Left renal cortex interstitium (tissue), 4 donors: ENCODE data around the gene INHBA. TPM values are rescaled to one million over a fixed set of nuclear protein-coding genes. Genes with fewer than 3 reads are reported as not detected.

Experiments
- DNase-seq, 4 donors: peaks; one replicate each; pipeline ENCODE4 v3.0.0-alpha.2; 2013; ENCODE audit warnings: low read depth in 4 of 4, low spot score in 2 of 4, missing footprints in 1 of 4
- polyA plus RNA-seq, 4 donors: library from polyadenylated mRNA; unstranded; fragments of 120-200 nt; gene quantifications; one replicate each; pipeline ENCODE4 v1.2.1, GENCODE V29; 2013; ENCODE audit not compliant: insufficient read length in 4 of 4

The INHBA gene
- 1 to 10 TPM; 4.0 to 7.3 (median 6.4) TPM for polyA plus RNA-seq

- no peak for DNase-seq
These were observed at the start of gene INHBA for GRCh38 chr7:41702635-41703371. INHBA (minus strand) TSS chr7:41703090; CDS start chr7:41700374, 2,716 bp downstream.

DNA sequence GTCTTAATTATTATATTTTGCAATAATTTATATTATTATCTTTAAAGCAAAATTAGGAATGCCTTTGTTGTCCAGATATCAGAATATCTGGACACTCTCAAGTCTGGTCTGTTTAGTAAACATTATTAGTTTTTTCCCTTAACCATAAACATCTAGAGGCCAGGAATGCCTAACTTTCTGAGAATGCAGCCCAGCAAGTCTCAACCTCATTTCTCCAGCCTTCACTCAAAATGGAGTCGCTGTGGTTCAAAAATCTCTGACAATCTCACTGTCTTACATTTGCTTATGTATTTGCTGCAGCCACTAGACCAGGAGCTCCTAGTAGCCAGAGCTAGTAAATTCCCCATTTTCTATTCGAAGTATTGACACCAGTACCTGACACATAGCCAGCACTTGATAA is 49.7 kb upstream of the INHBA start:
- DNase-seq: no peak

GRCh38 chr7:41750661-41751540 is 48.0 kb upstream of the INHBA start:
- DNase-seq: no peak

DNA sequence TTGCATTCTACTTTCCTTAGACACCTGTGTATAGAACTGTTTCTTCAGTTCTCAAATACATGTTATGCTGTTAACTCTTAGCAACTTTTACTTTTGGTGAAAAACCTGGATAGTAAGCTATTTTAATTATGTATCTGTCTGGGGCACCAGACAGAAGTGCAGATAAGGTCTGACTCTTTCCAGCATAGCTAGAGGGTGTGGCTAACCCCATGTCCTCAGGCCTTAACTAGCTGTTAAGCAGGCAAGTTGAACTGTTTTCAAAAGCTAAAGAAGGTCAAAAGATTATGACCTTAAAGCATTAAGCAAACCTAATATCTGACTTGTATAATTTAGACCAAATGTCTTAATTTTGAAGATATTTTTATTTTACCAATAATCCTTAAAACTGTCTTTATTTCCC is 45.1 kb upstream of the INHBA start:
- DNase-seq: no peak

DNA sequence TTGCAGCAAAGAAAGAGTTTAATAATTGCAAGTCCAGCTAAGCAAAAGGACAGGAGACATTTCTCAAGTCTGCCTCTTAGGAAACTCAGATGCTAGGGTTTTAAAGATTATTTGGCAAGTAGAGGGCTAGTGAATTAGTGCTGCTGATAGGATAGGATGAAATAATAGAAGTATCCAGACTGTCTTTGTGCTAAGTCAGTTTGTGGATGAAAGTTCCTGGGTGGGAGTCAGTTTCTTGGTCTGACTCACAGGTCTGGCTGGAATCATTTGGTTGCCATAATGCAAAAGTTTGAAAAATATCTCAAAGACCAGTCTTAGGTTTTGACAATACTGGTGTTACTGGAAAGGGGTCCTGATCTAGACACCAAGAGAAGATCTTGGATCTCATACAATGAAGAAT is 42.6 kb upstream of the INHBA start:
- no peak for DNase-seq

DNA sequence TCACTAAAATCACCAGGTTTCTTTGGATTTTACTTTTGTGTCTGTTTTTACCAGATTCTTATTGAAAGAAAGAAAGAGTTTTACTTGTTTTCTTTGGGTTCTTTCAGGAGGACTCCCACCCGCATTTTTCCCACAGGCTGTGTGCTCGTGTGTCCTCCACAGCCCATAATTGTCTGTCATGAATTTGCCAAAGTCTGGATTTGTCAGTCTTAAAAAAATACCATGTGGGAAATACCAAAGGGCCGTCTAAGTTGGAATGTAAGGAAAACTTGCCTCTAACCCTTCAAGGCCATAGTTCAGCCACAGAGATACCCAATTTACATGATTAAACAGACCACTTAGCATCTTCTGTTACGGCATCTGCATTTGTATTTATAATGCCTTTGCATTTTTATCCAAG is 41.3 kb upstream of the INHBA start:
- DNase-seq: no peak

- no peak for DNase-seq
These were observed 39.6 kb upstream of the INHBA start for GRCh38 chr7:41742401-41743020.

GRCh38 chr7:41738806-41739205 is 35.9 kb upstream of the INHBA start:
- no peak for DNase-seq

GRCh38 chr7:41738336-41738735 is 35.4 kb upstream of the INHBA start:
- no peak for DNase-seq

- DNase-seq: no peak
These were observed 32.3 kb upstream of the INHBA start for GRCh38 chr7:41735206-41735605.

DNA sequence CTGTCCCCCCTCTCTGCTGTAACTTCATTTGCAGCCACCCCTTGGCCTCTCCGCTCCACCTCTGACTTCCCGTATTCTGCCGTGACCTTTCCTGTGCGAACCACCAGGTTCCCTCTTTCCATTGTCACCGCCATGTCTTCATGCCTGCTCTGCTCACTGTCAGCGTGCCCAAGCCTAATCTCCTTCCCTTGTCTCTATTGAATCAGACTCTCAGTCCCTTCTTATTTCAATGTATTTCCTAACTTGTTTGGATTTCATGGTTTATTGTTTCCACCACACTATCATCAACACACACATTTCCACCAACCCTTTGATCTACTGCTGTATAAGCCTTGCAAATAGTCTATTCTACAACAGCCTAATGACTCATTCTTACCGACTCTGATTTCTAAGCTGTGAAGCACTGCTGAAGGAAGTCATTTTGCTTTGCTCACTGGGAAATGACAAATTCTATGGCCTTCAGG is 30.0 kb upstream of the INHBA start:
- DNase-seq: no peak

- no peak for DNase-seq
These were observed 29.5 kb upstream of the INHBA start for GRCh38 chr7:41732436-41732785.

DNA sequence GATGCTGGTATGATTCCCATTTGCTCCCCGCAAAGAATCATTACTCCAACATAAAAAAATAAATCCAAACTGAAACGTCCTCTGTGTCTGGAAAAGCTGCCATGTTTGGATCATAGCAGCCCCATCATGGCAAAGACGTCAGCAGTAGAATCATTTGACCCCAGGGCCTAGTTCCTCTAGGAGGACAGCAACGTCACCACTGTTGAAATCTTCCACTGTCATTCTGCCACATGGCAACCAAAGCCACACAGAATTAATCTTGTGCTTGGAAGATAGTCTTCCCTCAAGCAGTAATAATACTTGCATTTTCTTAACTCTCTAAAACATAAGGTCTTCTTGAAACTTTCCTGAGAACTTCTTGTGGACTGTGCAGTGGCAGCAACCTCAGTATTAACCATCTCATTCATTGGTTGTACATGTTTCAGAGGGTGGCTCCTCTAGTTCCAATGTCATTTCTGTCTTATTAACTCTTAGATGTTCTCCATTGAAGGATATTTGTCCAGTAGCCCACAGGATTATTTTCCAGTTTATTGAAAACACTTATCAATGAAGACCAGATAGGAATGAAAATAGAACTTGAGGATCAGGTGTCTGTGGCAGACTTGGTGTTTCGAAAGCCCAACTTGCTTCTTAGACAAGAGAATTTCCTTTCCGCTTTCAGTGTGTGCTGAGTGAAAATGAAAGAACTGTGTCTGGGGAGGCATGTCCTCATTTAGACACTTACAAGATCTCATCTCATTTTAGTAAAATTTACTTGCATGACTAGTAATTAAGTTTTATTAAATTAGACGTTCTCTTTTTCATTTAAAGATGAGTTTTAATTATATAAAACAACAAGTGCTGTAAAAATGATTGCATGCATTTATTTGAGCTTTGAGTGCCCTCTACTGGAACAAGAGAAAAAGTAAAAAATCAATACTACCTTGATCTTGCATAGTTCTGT is 28.9 kb upstream of the INHBA start:
- DNase-seq: no peak

- DNase-seq: no peak
These were observed 27.8 kb upstream of the INHBA start for GRCh38 chr7:41730668-41731067.

DNA sequence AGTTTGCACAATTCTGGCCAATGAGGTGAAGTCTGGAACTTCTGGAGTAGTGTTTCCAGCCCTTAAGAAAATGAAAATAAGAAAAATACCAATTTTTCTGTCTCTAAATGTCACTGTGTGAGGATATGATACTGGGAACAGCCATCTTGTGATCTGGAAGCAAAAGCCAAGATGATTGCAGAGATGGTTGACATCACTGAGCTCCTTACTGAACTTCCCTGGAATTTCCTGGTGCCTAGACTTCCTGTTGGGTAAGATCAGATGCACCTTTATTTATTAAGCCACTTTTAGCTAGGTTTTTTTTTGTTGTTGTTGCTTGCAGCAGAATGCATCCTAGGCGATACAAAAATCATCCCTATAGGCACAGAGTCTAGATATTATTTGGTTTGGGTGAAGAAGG is 27.3 kb upstream of the INHBA start:
- DNase-seq: no peak

GRCh38 chr7:41729059-41729458 is 26.2 kb upstream of the INHBA start:
- DNase-seq: no peak

DNA sequence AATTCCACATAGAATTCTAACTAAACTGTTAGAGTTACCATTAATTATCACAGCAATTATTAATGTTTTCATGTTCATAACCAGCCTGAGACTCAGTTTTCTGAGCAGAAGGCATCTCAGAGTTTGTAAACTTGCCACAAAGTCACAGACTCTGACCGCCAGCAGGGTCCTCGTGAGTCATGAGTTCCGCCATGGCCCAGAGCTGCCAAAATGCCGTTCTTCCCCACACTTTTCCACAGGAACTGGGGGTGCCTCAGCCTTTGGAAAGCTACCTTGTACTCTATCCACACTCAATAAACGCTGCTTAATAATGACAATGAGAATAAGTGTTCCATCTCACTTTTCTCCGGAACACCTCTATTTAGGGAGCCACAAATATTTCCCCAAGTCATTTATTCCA is 22.1 kb upstream of the INHBA start:
- DNase-seq: no peak

GRCh38 chr7:41720886-41721285 is 18.0 kb upstream of the INHBA start:
- DNase-seq: no peak

DNA sequence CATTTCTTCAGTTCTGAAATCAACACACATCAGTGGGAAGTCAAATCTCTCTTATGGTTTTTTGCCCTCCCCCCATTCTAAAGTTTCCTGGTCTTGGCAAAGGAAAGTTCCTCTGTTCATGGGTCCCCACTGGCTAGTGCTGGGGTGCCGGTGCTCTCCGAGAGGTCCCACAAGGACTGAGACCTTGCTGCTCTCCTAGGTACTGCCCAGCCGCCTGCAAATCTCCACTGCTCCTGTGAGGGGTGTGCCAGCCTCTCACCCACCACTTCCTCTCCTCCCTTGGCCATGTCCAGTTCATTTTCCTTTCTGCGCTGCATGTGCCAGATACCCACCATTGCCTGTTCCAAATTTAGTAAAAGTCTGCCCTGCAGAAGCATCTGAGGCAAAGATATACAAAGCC is 17.2 kb upstream of the INHBA start:
- no peak for DNase-seq

GRCh38 chr7:41716691-41717090 is 13.8 kb upstream of the INHBA start:
- no peak for DNase-seq
